Heart left ventricle (tissue), 13 donors: ENCODE data around the gene MN1.

Experiments used
- CTCF ChIP-seq, 12 donors: fragments of 200-600 bp; sonication (generic) in 4 of 12; IDR thresholded peaks; one replicate each; pipeline versions ENCODE4 v1.5.0 to v1.8.0; 2018 to 2022; ENCODE audit warnings: antibody characterized with exemption in 12 of 12, mild to moderate bottlenecking in 5 of 12
- POLR2A ChIP-seq, 2 donors: fragments of 450-650 bp; IDR thresholded peaks; one replicate each; pipeline ENCODE4 v1.6.1; 2017; ENCODE audit warnings: antibody characterized with exemption in 2 of 2, mild to moderate bottlenecking in 2 of 2, moderate library complexity in 2 of 2
- donor health status: ischemic (EF 13 %, LVEDD 7.1; RV severe dilation, severe dysfunction).
- donor health status: DM: no; HTN: yes; CAD: no.
- donor health status: DM: no; HTN: no; CAD: no.
- donor health status: ischemic (EF 25% LVEDD 6.9; RV normal size, moderate dysfunction).
- donor health status: ischemic (EF 25% LVEDD 5.7; RV mildly dilated, moderate dysfunction).
- donor health status: ischemic (EF 35%, LVEDD 5.7; RV mildly dilated, moderate dysfunction).
- donor health status: nonischemic (EF 11% LVEDD 7.7; RV severe dilation, severe dysfunction).
- donor health status: DM: yes; HTN: yes; CAD: no.
- donor health status: PGD.
- donor health status: ischemic (EF 29% LVEDD 5.4; RV normal size, mild dysfunction).
- donor health status: nonischemic (EF 23%, LVEDD 6.1; RV moderate dilation, normal function).

- TF ChIP-seq POLR2A (IDR thresholded peaks at IDR 0.05) (no peak), CTCF (IDR thresholded peaks at IDR 0.05) (no peak)
Measured at GRCh38 chr22:27836181-27836580, 34.6 kb upstream of the MN1 start.
